Kasumi-1 (cell line): Measurements from ENCODE around the gene PLCB4.

Experiments
- DNase-seq, 2 experiments: peaks; one replicate each; lab custom pipeline; 2025; lab: John Stamatoyannopoulos, UW

PLCB4 gene

GRCh38 chr20:9323622-9324021, 254.7 kb downstream of the PLCB4 start:
- DNase-seq = no peak

GRCh38 chr20:9329355-9330101, 260.6 kb downstream of the PLCB4 start:
- no peak for DNase-seq

GRCh38 chr20:9330151-9330550, 261.3 kb downstream of the PLCB4 start:
- DNase-seq = no peak

GRCh38 chr20:9331707-9332435, 263.0 kb downstream of the PLCB4 start:
- DNase-seq = no peak

GRCh38 chr20:9332791-9333479, 264.0 kb downstream of the PLCB4 start:
- DNase-seq = no peak

- no peak for DNase-seq
Measured at GRCh38 chr20:9334866-9335265, 266.0 kb downstream of the PLCB4 start.

GRCh38 chr20:9338101-9338500, 269.2 kb downstream of the PLCB4 start:
- no peak for DNase-seq

- DNase-seq = no peak
Measured at GRCh38 chr20:9339708-9340107, 270.8 kb downstream of the PLCB4 start.

GRCh38 chr20:9342651-9343050, 273.8 kb downstream of the PLCB4 start:
- no peak for DNase-seq

- DNase-seq = no peak
Measured at GRCh38 chr20:9344083-9344920, 275.4 kb downstream of the PLCB4 start.

GRCh38 chr20:9348316-9348715, 279.4 kb downstream of the PLCB4 start:
- DNase-seq = no peak

GRCh38 chr20:9348747-9349146, 279.9 kb downstream of the PLCB4 start:
- no peak for DNase-seq

GRCh38 chr20:9349249-9349648, 280.4 kb downstream of the PLCB4 start:
- no peak for DNase-seq

- no peak for DNase-seq
Measured at GRCh38 chr20:9352739-9353138, 283.9 kb downstream of the PLCB4 start.

GRCh38 chr20:9353180-9353915, 284.5 kb downstream of the PLCB4 start:
- DNase-seq = no peak

- DNase-seq = no peak
Measured at GRCh38 chr20:9353916-9354276, 285.0 kb downstream of the PLCB4 start.

GRCh38 chr20:9354579-9354978, 285.7 kb downstream of the PLCB4 start:
- no peak for DNase-seq

GRCh38 chr20:9358001-9358400, 289.1 kb downstream of the PLCB4 start:
- no peak for DNase-seq

GRCh38 chr20:9359561-9360308, 290.8 kb downstream of the PLCB4 start:
- peak; percentile 29 to 38 for DNase-seq

GRCh38 chr20:9360431-9360830, 291.5 kb downstream of the PLCB4 start:
- no peak for DNase-seq

- DNase-seq = no peak
Measured at GRCh38 chr20:9363673-9364072, 294.8 kb downstream of the PLCB4 start.
